ENCODE measurements around the gene KPNA6.

- TF ChIP-seq CTCF (IDR thresholded peaks at IDR 0.05) (no peak), POLR2A (IDR thresholded peaks at IDR 0.05) (no peak)
Measured at GRCh38 chr1:32091176-32091575, 16.7 kb upstream of the KPNA6 start.
